ENCODE measurements around the gene PADI2. TPM values are rescaled to one million over a fixed set of nuclear protein-coding genes. Genes with fewer than 3 reads are reported as not detected.

Gene PADI2
- not detected in 2 replicates for total RNA-seq

GRCh38 chr1:17119076-17119772, at the start of gene PADI2:
TSS of gene PADI2 (minus strand) at chr1:17119451. CDS start at chr1:17119371, 80 bp downstream.

GRCh38 chr1:17053685-17054410, 65.4 kb downstream of the PADI2 start, which contains the start of gene SDHB:
TSS of gene SDHB (minus strand) at chr1:17054032. CDS start at chr1:17054019, 13 bp downstream.

Other genes starting within 250 kb of the PADI2 start
- gene RNU1-2, start 223.5 kb downstream of the PADI2 start, total RNA-seq, result under 0.01 TPM in 2 replicates
- 15.8 and 16.5 TPM in 2 replicates for gene CROCC, start 197.5 kb downstream of the PADI2 start, total RNA-seq
- gene MFAP2, start 138.8 kb downstream of the PADI2 start, total RNA-seq, result 40.7 and 44.5 TPM in 2 replicates
- 20.9 and 40.3 TPM in 2 replicates for gene ATP13A2, start 107.5 kb downstream of the PADI2 start, total RNA-seq
- 125 and 131 TPM in 2 replicates for gene SDHB, start 65.4 kb downstream of the PADI2 start, total RNA-seq
- not detected in 2 replicates for gene PADI1, start 85.7 kb upstream of the PADI2 start, total RNA-seq
- not detected in 2 replicates for gene PADI3, start 129.6 kb upstream of the PADI2 start, total RNA-seq
- gene PADI4, start 188.7 kb upstream of the PADI2 start, total RNA-seq, result not detected in 2 replicates

Measured in subcutaneous preadipocyte (primary cell).